Lower leg skin (tissue), 3 donors: Measurements from ENCODE around the gene MPHOSPH6.

Experiments
- CTCF ChIP-seq, 3 donors: fragments of 450-650 bp; IDR thresholded peaks; one replicate each; pipeline ENCODE4 v1.5.1; 2016; ENCODE audit warnings: antibody characterized with exemption in 3 of 3, mild to moderate bottlenecking in 3 of 3, moderate library complexity in 2 of 3
- POLR2A ChIP-seq, 2 donors: fragments of 450-650 bp; IDR thresholded peaks; one replicate each; pipeline ENCODE4 v1.6.1; 2016 to 2017; ENCODE audit warnings: antibody characterized with exemption in 2 of 2, mild to moderate bottlenecking in 1 of 2, moderate library complexity in 1 of 2

- TF ChIP-seq CTCF (IDR thresholded peaks at IDR 0.05) (no peak), POLR2A (IDR thresholded peaks at IDR 0.05) (no peak)
These were observed 12.4 kb upstream of the MPHOSPH6 start for GRCh38 chr16:82182266-82183003.
